HepG2 (cell line): Measurements from ENCODE around the gene PLXDC2. TPM values are rescaled to one million over a fixed set of nuclear protein-coding genes. Genes with fewer than 3 reads are reported as not detected.

ENCODE experiments used
- ESRRA ChIP-seq: sonication (generic); formaldehyde crosslinking; IDR thresholded peaks from 2 replicates; pipeline ENCODE4 v1.5.1; 2020; ENCODE audit warnings: mild to moderate bottlenecking, low read depth, missing genetic modification reagents
- GABPA ChIP-seq, 2 experiments: IDR thresholded peaks; 2 replicates each; pipeline ENCODE4 v1.6.1; 2011 to 2016; ENCODE audit warnings: low read depth in 2 of 2, low read length in 1 of 2, missing biosample characterization in 1 of 2, missing genetic modification characterization in 1 of 2
- JUND ChIP-seq: sonication (generic); formaldehyde crosslinking; IDR thresholded peaks from 2 replicates; pipeline ENCODE4 v1.8.0; 2022; ENCODE audit warnings: mild to moderate bottlenecking, missing genetic modification reagents
- MLLT10 ChIP-seq: sonication (generic); formaldehyde crosslinking; IDR thresholded peaks from 2 replicates; pipeline ENCODE4 v1.4.0; 2020; ENCODE audit warnings: missing genetic modification reagents
- MXD1 ChIP-seq: sonication (generic); formaldehyde crosslinking; IDR thresholded peaks from 2 replicates; pipeline ENCODE4 v1.4.0; 2020; ENCODE audit warnings: mild to moderate bottlenecking, missing genetic modification reagents
- NCOA5 ChIP-seq: sonication (generic); formaldehyde crosslinking; IDR thresholded peaks from 2 replicates; pipeline ENCODE4 v1.4.0; 2020; ENCODE audit warnings: missing genetic modification reagents
- SRSF9 ChIP-seq: fragments of 200-400 bp; formaldehyde crosslinking; IDR thresholded peaks from 2 replicates; pipeline ENCODE4 v1.6.1; 2018; ENCODE audit warnings: borderline replicate concordance, mild to moderate bottlenecking, low read depth, low read length; ENCODE audit not compliant: insufficient read depth, poor library complexity, severe bottlenecking
- TBP ChIP-seq: sonication (generic); formaldehyde crosslinking; IDR thresholded peaks from 2 replicates; pipeline ENCODE4 v1.5.0; 2020; ENCODE audit warnings: missing genetic modification reagents
- ZNF101 ChIP-seq: sonication (generic); formaldehyde crosslinking; IDR thresholded peaks from 2 replicates; pipeline ENCODE4 v1.4.0; 2020; ENCODE audit warnings: mild to moderate bottlenecking, low read depth, missing genetic modification reagents, borderline replicate concordance
- polyA plus RNA-seq, 8 experiments: library from polyadenylated mRNA; depleted of rRNA in 3 of 8; stranded (reverse) in 7 of 8; unstranded in 1 of 8; fragments of >200 nt; fragmentation: Illumina TruSeq in 4 of 8; extraction: Trizol in 4 of 8; gene quantifications; 2 replicates each; pipeline versions ENCODE4 v1.2.1 to v1.2.3, GENCODE V29; 2011 to 2016; ENCODE audit warnings: low read depth in 4 of 8, missing spikeins in 1 of 8, mixed read lengths in 1 of 8; ENCODE audit not compliant: insufficient read depth in 1 of 8
- small RNA-seq, 3 experiments: library from RNA; depleted of rRNA; stranded (forward); fragments of <200 nt; gene quantifications; one replicate each; pipeline ENCODE3, GENCODE V24; 2012; ENCODE audit warnings: low read depth in 2 of 3, low replicate concordance in 1 of 3; ENCODE audit not compliant: insufficient read length in 3 of 3, insufficient read depth in 2 of 3
- total RNA-seq, 5 experiments: library from RNA; depleted of rRNA; stranded (reverse); fragments of >200 nt; fragmentation: Illumina TruSeq; extraction: Trizol; gene quantifications; 2 replicates each; pipeline ENCODE4 v1.2.3, GENCODE V29; 2016; ENCODE audit warnings: low read depth in 1 of 5

The PLXDC2 gene
- total and polyA plus RNA-seq, 2 of the 13 experiments (the other 11 are each of a cell fraction or from before 2014, with no cell fraction given): 2.1 to 2.4 TPM

- TF ChIP-seq MXD1 (CRISPR knock-in tag) (no peak), MLLT10 (CRISPR knock-in tag) (no peak), JUND (CRISPR knock-in tag) (no peak), TBP (CRISPR knock-in tag) (no peak), NCOA5 (CRISPR knock-in tag) (no peak), ZNF101 (CRISPR knock-in tag) (no peak), ESRRA (CRISPR knock-in tag) (no peak), GABPA (IDR thresholded peaks at IDR 0.05; ENCODE audit: low read depth, low read length) (no peak), GABPA (CRISPR knock-in tag; IDR thresholded peaks at IDR 0.05; ENCODE audit: low read depth) (no peak), SRSF9 (no peak)
These were observed 518.3 kb downstream of the PLXDC2 start (continued) for GRCh38 chr10:20334559-20334958.

Small RNA genes lying within 50 kb of the gene (small RNA-seq; reads per million reads assigned to genes)
- gene RNU6-1212P: 0 reads per million in 3 experiments
